Tibial nerve (tissue), 4 donors: ENCODE results near the gene DMRTA2.

Source experiments
- EP300 ChIP-seq, 2 donors: sonication (generic); formaldehyde crosslinking; IDR thresholded peaks; one replicate each; pipeline ENCODE4 v1.6.1; 2017; ENCODE audit warnings: antibody characterized with exemption in 2 of 2, mild to moderate bottlenecking in 1 of 2
- POLR2A ChIP-seq, 2 donors: fragments of 450-650 bp; IDR thresholded peaks; one replicate each; pipeline ENCODE4 v1.6.1; 2017; ENCODE audit warnings: antibody characterized with exemption in 2 of 2, mild to moderate bottlenecking in 2 of 2, moderate library complexity in 2 of 2
- TF ChIP-seq, protein P1 (sequence below), 5 experiments: fragments of 200-600 bp in 3 of 5; fragments of 450-650 bp in 2 of 5; sonication (generic) in 3 of 5; IDR thresholded peaks; one replicate each; pipeline ENCODE4 v1.5.1; 2016 to 2019; ENCODE audit warnings: antibody characterized with exemption in 5 of 5, mild to moderate bottlenecking in 3 of 5, moderate library complexity in 2 of 5

DNA sequence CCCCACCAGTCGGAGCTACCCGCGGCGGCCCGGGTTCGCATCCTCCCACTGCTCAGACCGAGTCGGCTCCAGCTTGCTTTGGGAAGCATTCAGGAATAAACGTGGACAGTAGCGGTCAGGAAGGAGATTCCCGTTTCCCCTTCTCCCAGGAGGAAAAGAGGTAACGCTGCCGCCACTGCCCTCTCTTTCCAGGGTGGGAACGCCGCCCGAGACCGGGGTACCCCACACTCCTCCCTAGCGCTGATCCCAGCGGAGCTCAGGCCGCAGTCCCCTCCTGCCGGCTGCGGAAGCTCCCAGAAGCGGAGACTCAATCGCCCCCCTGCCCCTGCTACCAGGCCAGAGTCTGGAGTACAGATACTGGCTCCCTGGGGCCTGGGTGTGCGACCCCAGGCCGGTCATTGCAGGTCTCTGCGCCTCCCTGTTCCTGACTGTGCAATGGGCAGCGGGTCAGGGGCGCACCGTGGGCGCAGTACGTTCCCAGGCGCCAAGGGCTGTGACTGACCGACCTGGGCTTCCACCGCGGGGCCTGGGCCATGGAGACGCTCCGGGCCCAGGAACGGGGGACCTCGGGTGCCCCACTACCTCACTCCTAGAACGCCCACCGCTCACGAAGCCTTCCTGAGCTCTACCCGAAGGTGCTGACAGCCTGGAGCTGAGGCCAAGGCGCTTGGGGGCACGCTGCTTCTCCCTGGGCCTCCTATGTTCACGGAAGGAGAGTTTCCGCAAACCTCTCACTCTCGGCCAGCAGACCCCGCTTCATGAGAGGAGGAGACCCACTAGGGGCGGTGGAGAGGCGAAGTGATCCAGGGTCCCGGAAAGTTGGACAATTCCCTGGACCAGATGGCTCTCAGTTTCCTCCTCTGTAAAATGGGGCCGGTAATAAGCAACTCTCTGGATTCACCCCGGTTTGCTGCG, 7.8 kb downstream of the DMRTA2 start:
- TF ChIP-seq, protein P1, sequence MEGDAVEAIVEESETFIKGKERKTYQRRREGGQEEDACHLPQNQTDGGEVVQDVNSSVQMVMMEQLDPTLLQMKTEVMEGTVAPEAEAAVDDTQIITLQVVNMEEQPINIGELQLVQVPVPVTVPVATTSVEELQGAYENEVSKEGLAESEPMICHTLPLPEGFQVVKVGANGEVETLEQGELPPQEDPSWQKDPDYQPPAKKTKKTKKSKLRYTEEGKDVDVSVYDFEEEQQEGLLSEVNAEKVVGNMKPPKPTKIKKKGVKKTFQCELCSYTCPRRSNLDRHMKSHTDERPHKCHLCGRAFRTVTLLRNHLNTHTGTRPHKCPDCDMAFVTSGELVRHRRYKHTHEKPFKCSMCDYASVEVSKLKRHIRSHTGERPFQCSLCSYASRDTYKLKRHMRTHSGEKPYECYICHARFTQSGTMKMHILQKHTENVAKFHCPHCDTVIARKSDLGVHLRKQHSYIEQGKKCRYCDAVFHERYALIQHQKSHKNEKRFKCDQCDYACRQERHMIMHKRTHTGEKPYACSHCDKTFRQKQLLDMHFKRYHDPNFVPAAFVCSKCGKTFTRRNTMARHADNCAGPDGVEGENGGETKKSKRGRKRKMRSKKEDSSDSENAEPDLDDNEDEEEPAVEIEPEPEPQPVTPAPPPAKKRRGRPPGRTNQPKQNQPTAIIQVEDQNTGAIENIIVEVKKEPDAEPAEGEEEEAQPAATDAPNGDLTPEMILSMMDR (IDR thresholded peaks at IDR 0.05) = no peak
- TF ChIP-seq EP300 (IDR thresholded peaks at IDR 0.05) (no peak), POLR2A (IDR thresholded peaks at IDR 0.05) (no peak)
